Subcutaneous abdominal adipose tissue (tissue), 5 donors: Measurements from ENCODE around the gene PARD3B.

ENCODE experiments used
- H3K27ac ChIP-seq: one replicate; pipeline ENCODE4 v1.7.0; 2013; ENCODE audit warnings: low read depth, mild to moderate bottlenecking, inconsistent platforms, low read length, moderate library complexity
- H3K27me3 ChIP-seq, 5 donors: one replicate each; pipeline ENCODE4 v1.7.0; 2013; ENCODE audit warnings: low read length in 5 of 5, inconsistent platforms in 1 of 5; ENCODE audit not compliant: control insufficient read depth in 5 of 5, insufficient read depth in 4 of 5
- H3K36me3 ChIP-seq, 5 donors: one replicate each; pipeline ENCODE4 v1.7.0; 2013; ENCODE audit warnings: low read length in 5 of 5; ENCODE audit not compliant: control insufficient read depth in 5 of 5, insufficient read depth in 5 of 5
- H3K4me1 ChIP-seq, 5 donors: one replicate each; pipeline ENCODE4 v1.7.0; 2013; ENCODE audit warnings: low read length in 5 of 5, mild to moderate bottlenecking in 3 of 5, moderate library complexity in 1 of 5; ENCODE audit not compliant: control insufficient read depth in 5 of 5, insufficient read depth in 5 of 5
- H3K4me3 ChIP-seq, 5 donors: one replicate each; pipeline ENCODE4 v1.7.0; 2013; ENCODE audit warnings: low read length in 5 of 5, low read depth in 1 of 5
- H3K9ac ChIP-seq, 5 donors: one replicate each; pipeline ENCODE4 v1.7.0; 2013; ENCODE audit warnings: low read length in 5 of 5, mild to moderate bottlenecking in 4 of 5, moderate library complexity in 3 of 5
- H3K9me3 ChIP-seq, 5 donors: one replicate each; pipeline ENCODE4 v1.7.0; 2013; ENCODE audit warnings: low read length in 5 of 5; ENCODE audit not compliant: control insufficient read depth in 5 of 5
- donor health status: healthy.
- donor health status: healthy.
- donor health status: healthy.
- donor health status: healthy.
- donor health status: healthy.

The PARD3B gene

DNA sequence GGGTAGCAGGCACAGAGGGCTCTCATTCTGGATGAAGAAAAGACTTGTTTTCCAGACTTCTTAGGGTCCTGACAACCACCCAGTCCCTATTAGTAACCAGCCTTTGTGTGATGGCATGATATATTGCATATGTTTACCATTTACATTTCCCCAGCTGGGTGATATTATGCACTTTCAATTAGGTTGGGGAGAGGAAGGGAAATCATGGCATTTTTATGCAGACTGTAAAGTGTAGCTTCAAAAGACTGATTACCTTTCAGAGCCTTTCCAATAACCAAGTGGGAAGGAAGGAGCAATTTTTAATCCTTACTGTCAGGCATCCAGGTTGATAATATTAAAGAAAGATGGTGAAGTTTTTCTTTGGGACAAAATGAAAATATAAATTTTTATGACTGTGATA is 896.2 kb downstream of the PARD3B start:
- Histone ChIP-seq H3K4me3 (no peak overlapping the region), H3K27me3 (no peaks in the 10 kb centered on the region), H3K4me1 (peaks cover 0 to 8% (median 0%) of the 10 kb centered on the region in 5 donors), H3K36me3 (peaks cover 0 to 7% (median 5%) of the 10 kb centered on the region in 5 donors), H3K9ac (no peak overlapping the region), H3K9me3 (peaks cover 0 to 5% (median 2%) of the 10 kb centered on the region in 5 donors), H3K27ac (no peak overlapping the region)

DNA sequence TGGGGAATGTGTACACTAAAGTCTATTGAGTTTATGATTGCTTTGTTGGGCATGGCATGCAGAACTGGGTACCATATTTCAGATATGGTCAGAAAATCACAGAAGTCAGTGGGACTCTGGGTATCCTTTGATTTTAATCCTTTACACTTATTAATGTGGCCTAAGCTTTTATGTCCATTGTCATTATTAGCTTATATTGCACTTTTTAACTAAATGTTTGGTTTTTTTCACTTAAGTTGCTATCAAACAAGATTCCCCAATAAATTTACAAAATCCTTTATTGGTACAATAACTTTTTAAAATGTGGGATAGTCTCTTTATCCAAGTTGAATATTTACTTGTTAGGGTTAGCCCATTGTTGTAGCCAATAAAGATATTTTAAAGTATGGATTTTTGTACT is 902.9 kb downstream of the PARD3B start:
- H3K4me1 ChIP-seq, result no peaks in the 10 kb centered on the region
- peaks cover 0 to 4% (median 0%) of the 10 kb centered on the region in 5 donors for H3K9me3 ChIP-seq
- H3K27me3 ChIP-seq, result no peaks in the 10 kb centered on the region
- no peaks in the 10 kb centered on the region for H3K36me3 ChIP-seq
- no peak overlapping the region for H3K9ac ChIP-seq
- H3K27ac ChIP-seq, result no peak overlapping the region
- H3K4me3 ChIP-seq, result no peak overlapping the region

DNA sequence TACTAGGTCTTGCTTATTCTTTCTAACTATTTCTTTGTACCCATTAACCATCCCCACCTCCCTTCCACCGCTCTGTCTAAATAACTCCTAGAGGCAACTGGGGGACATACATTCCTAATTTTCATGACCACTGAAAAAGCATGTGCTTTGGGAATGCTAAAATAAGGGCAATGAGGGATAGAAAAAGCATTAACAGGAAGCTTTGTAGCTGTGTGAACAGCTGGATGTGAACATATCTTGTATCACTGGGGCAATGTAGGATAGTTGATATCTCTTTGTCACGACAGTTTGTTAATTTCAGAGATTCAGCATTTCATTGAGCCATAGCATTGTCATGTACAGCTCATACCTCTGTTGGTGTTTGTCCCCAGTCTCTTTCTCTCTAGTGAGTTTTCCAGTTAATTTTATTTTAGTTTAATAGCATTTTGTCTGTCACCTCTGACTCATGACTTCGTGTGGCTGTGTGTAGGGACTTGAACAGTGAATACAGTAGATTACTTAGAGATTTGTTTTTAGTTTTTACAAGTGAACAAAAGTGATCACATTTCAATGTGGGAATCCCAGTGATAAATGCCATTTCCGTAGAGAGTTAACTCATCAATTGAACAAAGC is 906.7 kb downstream of the PARD3B start:
- no peak overlapping the region for H3K4me3 ChIP-seq
- no peaks in the 10 kb centered on the region for H3K9me3 ChIP-seq
- no peak overlapping the region for H3K27ac ChIP-seq
- H3K36me3 ChIP-seq, result no peaks in the 10 kb centered on the region
- no peaks in the 10 kb centered on the region for H3K4me1 ChIP-seq
- H3K9ac ChIP-seq, result no peak overlapping the region
- no peaks in the 10 kb centered on the region for H3K27me3 ChIP-seq

DNA sequence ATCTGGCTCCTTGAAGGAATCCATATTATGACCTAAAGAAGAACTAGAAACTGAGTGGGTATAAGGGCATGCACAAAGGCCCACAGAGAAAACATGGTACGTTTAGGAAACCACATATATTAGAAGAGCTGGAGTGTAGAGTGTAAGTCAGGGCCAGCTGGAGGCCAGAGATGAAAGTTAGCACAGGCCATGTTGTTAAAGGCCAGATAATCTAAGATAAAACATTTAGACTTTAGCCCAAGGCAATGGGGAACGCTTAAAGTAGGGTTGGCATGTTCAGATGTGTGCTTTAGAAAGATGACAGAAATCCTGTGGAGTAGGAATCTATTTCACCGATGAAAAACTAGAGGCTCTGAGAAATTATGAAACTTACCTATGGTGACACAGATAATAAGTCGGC is 907.9 kb downstream of the PARD3B start:
- no peak overlapping the region for H3K4me3 ChIP-seq
- no peak overlapping the region for H3K9ac ChIP-seq
- H3K4me1 ChIP-seq, result no peaks in the 10 kb centered on the region
- H3K36me3 ChIP-seq, result no peaks in the 10 kb centered on the region
- no peaks in the 10 kb centered on the region for H3K27me3 ChIP-seq
- H3K27ac ChIP-seq, result no peak overlapping the region
- H3K9me3 ChIP-seq, result no peaks in the 10 kb centered on the region

DNA sequence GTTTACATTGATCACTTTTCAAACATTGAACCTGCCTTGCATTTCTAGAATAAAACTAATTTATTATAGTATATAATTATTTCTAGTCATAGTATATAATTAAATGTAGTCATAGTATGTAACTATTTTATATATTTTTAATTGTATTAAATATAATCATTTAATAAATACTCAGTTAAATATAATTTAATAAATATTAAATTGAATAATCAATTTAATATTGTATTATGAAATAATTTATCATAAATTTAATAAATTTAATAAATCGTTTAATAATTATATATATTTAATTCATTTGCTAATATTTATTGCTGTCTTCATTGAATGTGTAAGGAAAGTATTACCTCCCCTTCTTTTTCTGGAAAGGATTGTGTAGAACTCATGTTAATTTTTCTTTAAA is 911.4 kb downstream of the PARD3B start:
- no peaks in the 10 kb centered on the region for H3K27me3 ChIP-seq
- no peak overlapping the region for H3K9ac ChIP-seq
- no peaks in the 10 kb centered on the region for H3K9me3 ChIP-seq
- no peaks in the 10 kb centered on the region for H3K36me3 ChIP-seq
- H3K4me3 ChIP-seq, result no peak overlapping the region
- no peaks in the 10 kb centered on the region for H3K4me1 ChIP-seq
- H3K27ac ChIP-seq, result no peak overlapping the region

DNA sequence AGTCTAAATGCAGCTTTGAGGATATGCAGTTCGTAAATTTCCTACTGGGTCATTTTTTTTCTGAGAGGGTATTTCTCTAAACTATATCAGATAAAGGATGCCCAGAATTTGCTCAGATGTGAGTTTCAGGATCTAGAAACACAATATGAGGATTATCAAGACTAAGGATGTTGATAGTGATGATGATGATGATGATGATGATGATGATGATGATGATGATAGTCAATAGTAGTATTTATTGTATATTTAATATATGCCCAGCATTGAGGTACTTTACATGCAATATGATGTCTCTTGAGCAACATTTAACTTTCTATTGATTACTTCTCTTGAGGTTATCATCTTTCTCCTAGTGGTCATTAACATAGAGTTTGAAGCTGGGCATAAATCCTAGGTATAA is 914.9 kb downstream of the PARD3B start:
- Histone ChIP-seq H3K27me3 (no peaks in the 10 kb centered on the region), H3K9me3 (no peaks in the 10 kb centered on the region), H3K36me3 (no peaks in the 10 kb centered on the region), H3K27ac (no peak overlapping the region), H3K9ac (no peak overlapping the region), H3K4me3 (no peak overlapping the region), H3K4me1 (peaks cover 0 to 7% (median 3%) of the 10 kb centered on the region in 5 donors)

DNA sequence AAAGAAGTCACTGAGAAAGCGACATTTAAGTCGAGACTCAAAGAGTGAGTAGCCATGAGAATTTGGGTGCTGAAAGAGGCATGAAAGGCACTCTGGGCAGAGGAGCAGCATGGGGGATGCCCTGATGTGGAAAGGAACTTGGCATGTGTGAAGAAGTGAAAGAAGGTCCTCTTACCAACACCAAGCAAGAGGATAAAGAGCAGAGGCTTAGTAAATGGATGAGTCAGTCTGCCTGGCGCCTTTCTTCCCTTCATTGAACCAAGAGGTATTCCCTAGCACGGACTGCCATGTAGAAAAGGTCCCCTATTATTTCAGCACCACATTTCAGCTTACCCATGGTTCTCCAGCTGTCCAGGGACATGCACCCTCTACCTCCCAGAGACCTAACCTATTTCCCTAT is 915.9 kb downstream of the PARD3B start:
- no peak overlapping the region for H3K9ac ChIP-seq
- no peaks in the 10 kb centered on the region for H3K9me3 ChIP-seq
- H3K36me3 ChIP-seq, result no peaks in the 10 kb centered on the region
- H3K4me1 ChIP-seq, result peaks cover 0 to 7% (median 3%) of the 10 kb centered on the region in 5 donors
- H3K4me3 ChIP-seq, result no peak overlapping the region
- H3K27ac ChIP-seq, result no peak overlapping the region
- no peaks in the 10 kb centered on the region for H3K27me3 ChIP-seq

DNA sequence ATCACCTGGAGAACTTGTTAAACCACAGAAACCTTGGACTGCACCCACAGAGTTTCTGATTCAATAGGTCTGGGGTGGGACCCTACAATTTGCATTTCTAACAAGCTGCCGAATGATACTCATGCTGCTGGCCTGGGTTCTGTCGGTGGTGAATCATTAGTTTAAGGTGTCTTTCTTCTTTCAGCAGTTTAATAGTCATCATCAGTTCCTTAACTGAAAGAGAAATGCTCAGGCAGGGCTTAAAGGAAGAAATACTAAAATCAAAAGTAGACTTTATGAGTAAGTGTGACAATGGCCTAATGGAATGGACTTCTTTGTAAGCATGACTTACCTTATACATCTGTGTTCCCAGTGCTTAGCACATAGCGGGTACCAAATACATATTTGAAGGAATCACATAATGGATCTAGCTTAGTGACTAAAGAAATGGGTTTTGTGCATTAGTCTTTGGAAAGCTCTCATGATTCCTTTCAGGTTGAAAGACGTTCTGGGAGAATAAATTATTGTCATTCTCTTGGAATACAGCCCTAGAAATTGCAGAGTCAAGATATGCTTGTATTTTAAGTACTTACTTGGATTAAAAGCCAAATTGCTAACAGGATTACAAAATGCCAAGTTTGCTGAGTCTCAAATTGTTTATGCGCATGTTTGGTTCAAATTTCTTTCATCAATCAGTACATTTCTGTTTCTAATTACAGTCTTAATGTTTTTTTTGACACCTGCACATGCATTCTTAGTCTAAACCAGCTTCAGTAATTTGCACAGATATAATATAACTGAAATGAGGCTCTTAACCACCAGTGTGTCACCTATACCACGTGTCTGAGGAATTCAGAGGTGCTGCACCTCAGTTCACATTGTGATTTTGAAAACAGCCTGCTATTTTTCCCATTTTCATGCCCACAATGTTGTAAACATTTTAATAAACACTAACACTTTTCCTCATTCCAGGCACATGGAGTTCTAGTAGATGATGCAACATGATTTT is 916.7 kb downstream of the PARD3B start:
- Histone ChIP-seq H3K9ac (no peak overlapping the region), H3K27ac (no peak overlapping the region), H3K4me1 (peaks cover 0 to 7% (median 3%) of the 10 kb centered on the region in 5 donors), H3K27me3 (no peaks in the 10 kb centered on the region), H3K36me3 (no peaks in the 10 kb centered on the region), H3K4me3 (no peak overlapping the region), H3K9me3 (no peaks in the 10 kb centered on the region)

DNA sequence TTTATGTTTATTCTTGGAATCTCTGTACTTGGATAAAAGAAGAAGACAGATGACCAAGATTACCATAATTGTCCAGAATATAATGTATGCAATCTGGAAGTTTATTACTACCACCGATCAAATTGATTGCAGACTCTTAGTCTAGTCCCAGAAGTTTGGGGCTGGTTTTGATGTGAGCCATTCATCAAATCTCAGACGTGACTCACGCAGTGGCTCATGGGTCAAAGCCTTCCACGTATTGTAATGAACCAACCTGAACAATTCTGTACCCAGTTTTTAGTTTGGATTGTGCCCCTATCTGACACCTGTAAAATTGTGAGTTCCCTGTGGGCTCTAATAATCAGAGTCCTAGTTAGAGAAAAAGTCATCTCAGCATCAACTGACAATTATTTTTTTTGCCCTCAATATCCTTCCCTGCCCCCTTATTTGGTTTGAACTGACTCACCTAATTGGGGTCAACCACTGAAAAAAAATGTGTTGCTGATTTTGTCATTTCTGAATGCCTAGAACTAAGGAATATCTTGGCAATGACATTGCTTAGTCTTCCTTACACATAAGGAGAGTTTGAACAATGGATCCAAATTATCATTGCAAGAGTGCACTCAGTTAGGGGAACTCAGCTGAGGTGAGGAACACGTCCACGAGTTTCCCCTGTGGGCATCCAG is 917.5 kb downstream of the PARD3B start:
- no peaks in the 10 kb centered on the region for H3K36me3 ChIP-seq
- H3K4me1 ChIP-seq, result peaks cover 0 to 7% (median 3%) of the 10 kb centered on the region in 5 donors
- no peaks in the 10 kb centered on the region for H3K27me3 ChIP-seq
- no peak overlapping the region for H3K27ac ChIP-seq
- no peak overlapping the region for H3K4me3 ChIP-seq
- no peaks in the 10 kb centered on the region for H3K9me3 ChIP-seq
- H3K9ac ChIP-seq, result no peak overlapping the region
